GM23338 (cell line): ENCODE results near the gene PTPRC. TPM values are rescaled to one million over a fixed set of nuclear protein-coding genes. Genes with fewer than 3 reads are reported as not detected.

Experiments
- ATAC-seq: fragments of 200-7000 bp; cut with Tn5 transposase; 3 replicates; pipeline ENCODE4 v1.9.1; 2020
- DNase-seq: peaks from one replicate; pipeline ENCODE4 v3.0.0-alpha.2; 2015; ENCODE audit warnings: low spot score
- H2AFZ ChIP-seq: fragments of 200-600 bp; sonication (generic); 2 replicates; pipeline ENCODE4 v1.8.0; 2016; ENCODE audit warnings: antibody characterized with exemption, mild to moderate bottlenecking, moderate library complexity
- H3F3A ChIP-seq: fragments of 200-600 bp; sonication (generic); replicated peaks from 2 replicates; pipeline ENCODE4 v1.8.0; 2017; ENCODE audit warnings: antibody characterized with exemption, mixed run types, low read depth
- H3K27ac ChIP-seq: fragments of 200-600 bp; sonication (generic); 2 replicates; pipeline ENCODE4 v1.6.1; 2016; ENCODE audit warnings: low read depth
- H3K27me3 ChIP-seq: fragments of 200-600 bp; sonication (generic); 2 replicates; pipeline ENCODE4 v1.8.0; 2016; ENCODE audit warnings: mild to moderate bottlenecking, mixed run types, moderate library complexity; ENCODE audit not compliant: insufficient read depth
- H3K36me3 ChIP-seq: fragments of 200-600 bp; sonication (generic); 2 replicates; pipeline ENCODE4 v1.8.0; 2016; ENCODE audit warnings: mild to moderate bottlenecking; ENCODE audit not compliant: insufficient read depth
- H3K4me1 ChIP-seq: fragments of 200-600 bp; sonication (generic); 2 replicates; pipeline ENCODE4 v1.8.0; 2016; ENCODE audit warnings: mild to moderate bottlenecking, moderate library complexity; ENCODE audit not compliant: insufficient read depth
- H3K4me2 ChIP-seq: fragments of 200-600 bp; sonication (generic); 2 replicates; pipeline ENCODE4 v1.7.1; 2017; ENCODE audit warnings: mixed run types
- H3K4me3 ChIP-seq: fragments of 200-600 bp; sonication (generic); 2 replicates; pipeline ENCODE4 v1.6.1; 2016; ENCODE audit warnings: mixed run types
- H3K79me2 ChIP-seq: fragments of 200-600 bp; sonication (generic); replicated peaks from 2 replicates; pipeline ENCODE4 v1.8.0; 2017; ENCODE audit warnings: mild to moderate bottlenecking; ENCODE audit not compliant: insufficient read depth
- H3K9me2 ChIP-seq: fragments of 200-600 bp; sonication (generic); 2 replicates; pipeline ENCODE4 v1.8.0; 2017; ENCODE audit not compliant: insufficient read depth
- H4K20me1 ChIP-seq: fragments of 200-600 bp; sonication (generic); replicated peaks from 2 replicates; pipeline ENCODE4 v1.8.0; 2017; ENCODE audit warnings: mild to moderate bottlenecking; ENCODE audit not compliant: insufficient read depth
- H3K27ac Mint-ChIP-seq: 2 replicates; pipeline ENCODE4 v1.8.0; 2020; ENCODE audit warnings: inconsistent platforms, mild to moderate bottlenecking, moderate library complexity, mixed read lengths
- H3K27me3 Mint-ChIP-seq: 3 replicates; pipeline ENCODE4 v1.8.0; 2022; ENCODE audit warnings: low read depth, mild to moderate bottlenecking, moderate library complexity, mixed read lengths, inconsistent platforms; ENCODE audit not compliant: insufficient read depth, poor library complexity
- H3K36me3 Mint-ChIP-seq: 3 replicates; pipeline ENCODE4 v1.8.0; 2021; ENCODE audit warnings: low read depth, mild to moderate bottlenecking, inconsistent platforms, moderate library complexity, mixed read lengths
- H3K4me1 Mint-ChIP-seq: 3 replicates; pipeline ENCODE4 v1.8.0; 2020; ENCODE audit warnings: mild to moderate bottlenecking, inconsistent platforms, mixed read lengths
- H3K4me3 Mint-ChIP-seq: 3 replicates; pipeline ENCODE4 v1.8.0; 2021; ENCODE audit warnings: moderate library complexity, mild to moderate bottlenecking, inconsistent platforms, mixed read lengths
- H3K9me3 Mint-ChIP-seq: 3 replicates; pipeline ENCODE4 v1.8.0; 2020; ENCODE audit warnings: moderate library complexity, mild to moderate bottlenecking, inconsistent platforms, mixed read lengths
- CTCF ChIP-seq, 2 experiments: fragments of 200-600 bp in 1 of 2; sonication (generic) in 1 of 2; conservative IDR thresholded peaks; 2 replicates each; pipeline versions ENCODE4 v1.5.1 to v1.6.1; 2016 to 2017; ENCODE audit warnings: antibody characterized with exemption in 2 of 2, low read depth in 2 of 2, mild to moderate bottlenecking in 2 of 2, moderate library complexity in 1 of 2
- EZH2phosphoT487 ChIP-seq: fragments of 200-600 bp; sonication (generic); IDR thresholded peaks from one replicate; pipeline ENCODE4 v1.8.1; 2018; ENCODE audit warnings: antibody characterized with exemption; ENCODE audit not compliant: unreplicated experiment
- JUNB ChIP-seq: IDR thresholded peaks from one replicate; pipeline ENCODE4 v1.6.1; 2016; ENCODE audit warnings: antibody characterized with exemption; ENCODE audit not compliant: unreplicated experiment
- NANOG ChIP-seq: IDR thresholded peaks from 2 replicates; pipeline ENCODE4 v1.6.1; 2016; ENCODE audit warnings: antibody characterized with exemption, borderline replicate concordance
- POLR2AphosphoS5 ChIP-seq: IDR thresholded peaks from 2 replicates; pipeline ENCODE4 v1.6.1; 2016; ENCODE audit warnings: antibody characterized with exemption, low read depth
- REST ChIP-seq: IDR thresholded peaks from one replicate; pipeline ENCODE4 v1.6.1; 2018; ENCODE audit warnings: antibody characterized with exemption; ENCODE audit not compliant: unreplicated experiment
- ZNF331 ChIP-seq: fragments of 250-450 bp; sonication (Bioruptor Pico); IDR thresholded peaks from 2 replicates; pipeline ENCODE4 v1.5.0; 2020; ENCODE audit warnings: low read depth, mild to moderate bottlenecking, moderate library complexity
- polyA plus RNA-seq: library from polyadenylated mRNA; unstranded; fragments of >200 nt; fragmentation: Nextera tagmentation; extraction: Ambion mirVana; gene quantifications from 2 replicates; pipeline ENCODE4 v1.2.1, GENCODE V29; 2016
- total RNA-seq: library from RNA; depleted of rRNA; stranded (reverse); fragments of >200 nt; shearing (Covaris generic); gene quantifications from 2 replicates; pipeline ENCODE4 v1.2.3, GENCODE V29; 2014

The PTPRC gene
- total and polyA plus RNA-seq, 2 experiments from 2014 or later: 0.10 to 0.52 TPM

- TF ChIP-seq CTCF (conservative IDR thresholded peaks at IDR 0.05; ENCODE audit: low read depth in 2 of 2) (no peak), NANOG (no peak), ZNF331 (CRISPR knock-in tag) (no peak), JUNB (no peak), POLR2AphosphoS5 (no peak), REST (no peak), EZH2phosphoT487 (no peak)
Measured at GRCh38 chr1:198687429-198687828, 48.6 kb downstream of the PTPRC start (continued).

GRCh38 chr1:198691063-198691462 is 52.2 kb downstream of the PTPRC start:
- H3F3A ChIP-seq: no peaks in the 10 kb centered on the region
- H3K79me2 ChIP-seq: no peaks in the 10 kb centered on the region
- ATAC-seq (no peak), DNase-seq (no peak)
- no peaks in the 10 kb centered on the region for H4K20me1 ChIP-seq
- no peaks in the 10 kb centered on the region for H3K27me3 Mint-ChIP-seq
- H2AFZ ChIP-seq: no peak overlapping the region
- H3K27ac ChIP-seq: no peak overlapping the region
- H3K36me3 Mint-ChIP-seq: no peaks in the 10 kb centered on the region
- peaks cover 26% of the 10 kb centered on the region for H3K4me1 Mint-ChIP-seq
- H3K27ac Mint-ChIP-seq: no peak overlapping the region
- no peak for TF ChIP-seq CTCF (conservative IDR thresholded peaks at IDR 0.05; ENCODE audit: low read depth in 2 of 2)
- H3K4me1 ChIP-seq: peaks cover 29% of the 10 kb centered on the region
- H3K36me3 ChIP-seq: no peaks in the 10 kb centered on the region
- no peaks in the 10 kb centered on the region for H3K9me2 ChIP-seq
- no peak overlapping the region for H3K4me2 ChIP-seq
- no peak overlapping the region for H3K4me3 Mint-ChIP-seq
- no peaks in the 10 kb centered on the region for H3K9me3 Mint-ChIP-seq
- no peak overlapping the region for H3K4me3 ChIP-seq
- H3K27me3 ChIP-seq: no peaks in the 10 kb centered on the region
